PFSK-1 (cell line): Measurements from ENCODE around the gene PALLD.

ENCODE experiments used
- FOXP2 ChIP-seq: optimal IDR thresholded peaks from 2 replicates; pipeline ENCODE3; 2011; ENCODE audit warnings: borderline replicate concordance, control low read depth, inconsistent platforms; ENCODE audit not compliant: insufficient read depth; ENCODE audit errors: extremely low read length, extremely low read depth
- POLR2AphosphoS5 ChIP-seq: IDR thresholded peaks from 2 replicates; pipeline ENCODE4 v1.6.1; 2012; ENCODE audit warnings: low read depth, mild to moderate bottlenecking, control low read depth, low read length, moderate library complexity
- SIN3A ChIP-seq: IDR thresholded peaks from 2 replicates; pipeline ENCODE4 v1.6.1; 2012; ENCODE audit warnings: mild to moderate bottlenecking, low read length, moderate library complexity, borderline replicate concordance; ENCODE audit not compliant: insufficient read depth
- TAF1 ChIP-seq: IDR thresholded peaks from 2 replicates; pipeline ENCODE4 v1.6.1; 2012; ENCODE audit warnings: low read length, control low read depth, borderline replicate concordance; ENCODE audit not compliant: insufficient read depth
- TF ChIP-seq, protein P1 (sequence below), 2 experiments: IDR thresholded peaks; 2 replicates each; pipeline versions ENCODE4 v1.6.1 to v1.8.0; 2011 to 2012; ENCODE audit warnings: low read depth in 2 of 2, low read length in 2 of 2, control low read depth in 1 of 2, inconsistent platforms in 1 of 2, mild to moderate bottlenecking in 1 of 2, moderate library complexity in 1 of 2; ENCODE audit not compliant: insufficient read depth in 1 of 2

The PALLD gene

GRCh38 chr4:168925789-168926490 lies 429.1 kb downstream of the PALLD start:
- TF ChIP-seq, protein P1, sequence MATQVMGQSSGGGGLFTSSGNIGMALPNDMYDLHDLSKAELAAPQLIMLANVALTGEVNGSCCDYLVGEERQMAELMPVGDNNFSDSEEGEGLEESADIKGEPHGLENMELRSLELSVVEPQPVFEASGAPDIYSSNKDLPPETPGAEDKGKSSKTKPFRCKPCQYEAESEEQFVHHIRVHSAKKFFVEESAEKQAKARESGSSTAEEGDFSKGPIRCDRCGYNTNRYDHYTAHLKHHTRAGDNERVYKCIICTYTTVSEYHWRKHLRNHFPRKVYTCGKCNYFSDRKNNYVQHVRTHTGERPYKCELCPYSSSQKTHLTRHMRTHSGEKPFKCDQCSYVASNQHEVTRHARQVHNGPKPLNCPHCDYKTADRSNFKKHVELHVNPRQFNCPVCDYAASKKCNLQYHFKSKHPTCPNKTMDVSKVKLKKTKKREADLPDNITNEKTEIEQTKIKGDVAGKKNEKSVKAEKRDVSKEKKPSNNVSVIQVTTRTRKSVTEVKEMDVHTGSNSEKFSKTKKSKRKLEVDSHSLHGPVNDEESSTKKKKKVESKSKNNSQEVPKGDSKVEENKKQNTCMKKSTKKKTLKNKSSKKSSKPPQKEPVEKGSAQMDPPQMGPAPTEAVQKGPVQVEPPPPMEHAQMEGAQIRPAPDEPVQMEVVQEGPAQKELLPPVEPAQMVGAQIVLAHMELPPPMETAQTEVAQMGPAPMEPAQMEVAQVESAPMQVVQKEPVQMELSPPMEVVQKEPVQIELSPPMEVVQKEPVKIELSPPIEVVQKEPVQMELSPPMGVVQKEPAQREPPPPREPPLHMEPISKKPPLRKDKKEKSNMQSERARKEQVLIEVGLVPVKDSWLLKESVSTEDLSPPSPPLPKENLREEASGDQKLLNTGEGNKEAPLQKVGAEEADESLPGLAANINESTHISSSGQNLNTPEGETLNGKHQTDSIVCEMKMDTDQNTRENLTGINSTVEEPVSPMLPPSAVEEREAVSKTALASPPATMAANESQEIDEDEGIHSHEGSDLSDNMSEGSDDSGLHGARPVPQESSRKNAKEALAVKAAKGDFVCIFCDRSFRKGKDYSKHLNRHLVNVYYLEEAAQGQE (IDR thresholded peaks at IDR 0.05; ENCODE audit: insufficient read depth in 1 of 2, low read depth in 2 of 2, low read length in 2 of 2), result no peak

DNA sequence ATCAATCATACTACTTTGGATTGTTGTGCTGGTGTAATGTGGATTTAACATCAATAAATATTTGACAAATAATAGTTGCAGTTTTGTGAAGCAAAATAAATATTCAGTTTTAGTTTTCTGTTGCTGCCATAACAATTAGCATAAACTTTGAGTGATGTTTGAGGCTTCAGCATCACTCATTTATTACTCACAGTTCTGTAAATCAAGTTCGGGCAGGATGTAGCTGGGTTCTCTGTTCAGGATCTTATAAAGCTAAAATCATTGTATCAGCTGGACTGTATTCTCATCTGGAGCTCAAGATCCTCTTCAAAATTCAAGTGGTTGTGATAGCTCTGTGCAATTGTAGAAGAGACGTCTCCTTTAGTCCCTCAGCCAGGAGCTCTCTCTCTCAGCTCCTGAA lies 431.5 kb downstream of the PALLD start:
- TF ChIP-seq SIN3A (no peak), POLR2AphosphoS5 (no peak)

- TF ChIP-seq TAF1 (no peak), FOXP2 (no peak), SIN3A (no peak), POLR2AphosphoS5 (no peak)
- TF ChIP-seq, protein P1 (IDR thresholded peaks at IDR 0.05; ENCODE audit: insufficient read depth in 1 of 2, low read depth in 2 of 2, low read length in 2 of 2), result no peak
Observed at GRCh38 chr4:168928875-168929274, 432.0 kb downstream of the PALLD start.

DNA sequence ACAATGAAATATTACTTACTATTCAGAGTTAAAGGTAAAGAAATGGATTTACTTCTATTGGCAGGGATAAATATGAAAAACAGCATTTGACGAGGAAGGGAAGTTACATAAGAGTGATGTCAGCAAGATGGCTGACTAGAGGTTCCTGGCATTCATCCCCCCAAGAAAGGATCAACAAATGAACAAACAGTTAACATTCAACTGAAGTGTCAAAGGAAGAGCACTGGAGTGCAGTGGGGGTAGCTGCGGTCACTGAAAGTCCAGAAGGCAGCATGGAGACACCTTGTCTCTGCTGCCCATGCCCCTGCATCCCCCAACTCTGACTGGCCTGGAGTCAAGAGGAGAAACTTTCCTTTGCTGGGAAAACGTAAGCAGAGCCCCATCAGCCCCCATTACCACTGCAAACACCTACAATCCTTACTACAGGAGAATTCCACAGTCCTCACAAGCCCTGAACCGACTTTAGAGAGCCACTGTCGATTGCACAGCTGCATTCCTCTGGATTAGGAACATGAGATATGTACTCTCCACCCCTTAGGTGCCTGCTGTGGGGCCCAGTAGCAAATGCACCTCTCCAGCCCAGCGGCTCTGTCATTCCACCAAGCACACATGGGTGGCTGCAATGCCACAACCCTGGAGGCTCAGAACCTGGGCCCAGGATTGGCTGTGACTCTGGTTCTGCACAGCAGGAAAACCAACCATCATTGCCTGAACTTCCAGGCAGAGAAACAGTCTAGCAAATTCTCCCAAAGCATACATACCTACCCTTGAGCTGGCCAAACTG lies 433.8 kb downstream of the PALLD start:
- no peak for TF ChIP-seq SIN3A
- peak; percentile 26; the same call in 1 of the 2 replicates for TF ChIP-seq POLR2AphosphoS5

DNA sequence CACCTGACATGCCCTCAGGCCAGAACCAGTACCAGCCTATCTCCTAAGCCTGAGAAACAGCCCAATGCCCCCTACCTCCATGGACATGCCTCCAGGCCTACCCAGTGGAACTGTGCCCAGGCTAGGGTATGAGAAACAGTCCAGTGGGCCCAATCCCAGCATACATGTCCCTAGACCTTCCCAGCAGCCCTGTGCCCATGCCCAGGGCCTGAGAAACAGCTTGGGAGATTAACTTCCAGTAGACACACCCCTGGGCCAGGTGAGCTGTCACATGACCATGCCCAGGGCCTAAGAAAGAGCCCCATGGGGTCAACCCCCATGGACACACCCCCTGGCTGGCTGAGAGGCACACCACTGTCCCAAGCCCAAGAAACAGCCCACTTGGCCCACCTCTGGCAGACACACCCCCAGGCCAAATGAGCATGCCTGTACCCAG lies 434.4 kb downstream of the PALLD start:
- TF ChIP-seq FOXP2 (no peak), TAF1 (no peak), SIN3A (no peak), POLR2AphosphoS5 (no peak)
- TF ChIP-seq, protein P1 (IDR thresholded peaks at IDR 0.05; ENCODE audit: insufficient read depth in 1 of 2, low read depth in 2 of 2, low read length in 2 of 2), result no peak

- no peak for TF ChIP-seq POLR2AphosphoS5
- TF ChIP-seq FOXP2, result no peak
- TF ChIP-seq, protein P1 (IDR thresholded peaks at IDR 0.05; ENCODE audit: insufficient read depth in 1 of 2, low read depth in 2 of 2, low read length in 2 of 2), result no peak
- no peak for TF ChIP-seq SIN3A
- TF ChIP-seq TAF1, result no peak
Observed at GRCh38 chr4:168932138-168932537, 435.3 kb downstream of the PALLD start.
